T47D (cell line): Measurements from ENCODE around the gene PDPK1.
"Not testable (repeated sequence)": the region's sequence is repeated elsewhere in the genome, so short reads cannot be mapped to it uniquely, and the experiment has no call there.

Experiments used
- DNase-seq, 2 experiments: peaks; one replicate each; pipeline versions ENCODE4 v3.0.0 to v3.0.0-alpha.2; 2011 to 2012; ENCODE audit warnings: low read depth in 1 of 2, low spot score in 1 of 2
- JUND ChIP-seq: IDR thresholded peaks from 2 replicates; pipeline ENCODE4 v1.6.1; 2012; ENCODE audit warnings: low read depth
- in situ Hi-C: cut with HindIII; loops from 2 replicates; pipeline ENCODE4 v1.10.0; 2016; ENCODE audit warnings: low sequenced_read_pairs, low pct_unique_long_range_greater_than_20kb

PDPK1 gene

DNA sequence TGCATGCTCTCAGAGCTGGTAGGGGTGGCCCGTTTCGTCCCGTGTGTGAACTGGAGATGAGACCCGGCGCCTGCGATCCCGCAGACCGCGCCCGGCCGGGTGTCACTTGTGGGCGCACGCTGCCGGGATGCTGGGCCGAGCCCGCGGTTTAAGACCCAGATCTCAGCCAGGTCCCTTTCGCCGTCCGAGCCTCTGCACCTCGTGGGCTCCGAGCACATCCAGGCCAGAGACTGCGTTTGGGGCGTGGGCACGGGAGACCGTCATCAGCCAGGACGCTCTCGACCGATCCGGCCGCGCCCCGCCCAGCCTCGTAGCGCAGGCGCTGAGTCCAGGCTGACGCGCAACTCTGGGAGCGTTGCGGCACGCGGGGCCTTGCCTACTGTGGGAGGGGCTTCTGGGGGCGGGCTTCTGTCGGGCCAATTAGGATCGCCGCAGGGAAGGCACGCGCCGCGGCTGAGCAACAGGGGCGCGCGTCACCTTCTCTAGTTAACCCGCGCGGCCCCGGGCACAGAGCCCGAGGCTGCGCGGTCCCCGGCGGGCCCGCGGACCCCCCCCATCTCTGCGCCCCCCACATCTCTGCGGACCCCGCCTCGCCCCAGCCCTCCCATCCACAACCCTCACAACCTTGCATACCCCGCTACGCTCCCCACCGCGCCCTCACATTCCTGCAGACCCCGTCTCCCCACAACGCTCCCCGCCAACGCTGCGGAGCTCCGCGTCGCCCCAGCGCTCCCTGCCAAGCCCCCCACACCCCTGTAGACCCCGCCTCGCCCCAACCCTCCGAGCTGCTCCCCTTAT is 5.9 kb upstream of the PDPK1 start:
- no peak for TF ChIP-seq JUND
- in situ Hi-C loops, result no loop called here
- peak; percentile 98 for DNase-seq

DNA sequence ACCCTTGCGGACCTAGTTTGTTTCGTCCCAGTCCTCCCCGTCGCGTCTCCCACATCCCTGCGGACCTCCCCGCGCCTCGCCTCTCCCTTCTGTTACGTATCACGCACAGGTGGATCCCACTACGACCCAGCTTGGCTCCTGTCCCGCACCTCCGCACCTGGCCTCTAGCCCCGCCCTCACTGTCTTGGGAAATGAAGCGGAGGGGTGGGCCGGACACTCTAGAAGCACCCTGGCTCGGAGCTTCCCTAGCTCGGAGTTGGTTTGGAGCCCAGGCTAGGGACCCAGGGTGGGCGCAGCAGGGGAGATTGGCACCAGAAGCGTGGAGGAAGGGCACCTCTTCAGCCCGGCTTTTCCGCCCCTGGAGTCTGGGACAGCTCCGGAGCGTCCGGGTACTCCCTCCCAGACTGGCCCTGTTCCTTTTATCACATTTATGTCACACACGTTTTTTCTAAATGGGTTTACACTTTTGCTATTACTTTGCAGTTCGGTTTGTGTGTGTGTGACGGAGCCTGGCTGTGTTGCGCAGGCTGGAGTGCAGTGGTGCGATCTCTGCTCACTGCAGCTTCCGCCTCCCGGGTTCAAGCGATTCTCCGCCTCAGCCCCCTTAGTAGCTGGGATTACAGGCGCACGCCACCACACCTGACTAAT is 5.2 kb upstream of the PDPK1 start:
- no peak for TF ChIP-seq JUND
- in situ Hi-C loops, result no loop called here
- peak; percentile 82 to 92 for DNase-seq

- DNase-seq, in situ Hi-C loops: not testable (repeated sequence)
Observed at GRCh38 chr16:2533142-2533755, 4.6 kb upstream of the PDPK1 start.

- DNase-seq, result no peak
- no peak for TF ChIP-seq JUND
- in situ Hi-C loops, result no loop called here
Observed at GRCh38 chr16:2533912-2534311, 3.9 kb upstream of the PDPK1 start.

GRCh38 chr16:2534335-2534734 is 3.5 kb upstream of the PDPK1 start:
- DNase-seq, in situ Hi-C loops: not testable (repeated sequence)

DNA sequence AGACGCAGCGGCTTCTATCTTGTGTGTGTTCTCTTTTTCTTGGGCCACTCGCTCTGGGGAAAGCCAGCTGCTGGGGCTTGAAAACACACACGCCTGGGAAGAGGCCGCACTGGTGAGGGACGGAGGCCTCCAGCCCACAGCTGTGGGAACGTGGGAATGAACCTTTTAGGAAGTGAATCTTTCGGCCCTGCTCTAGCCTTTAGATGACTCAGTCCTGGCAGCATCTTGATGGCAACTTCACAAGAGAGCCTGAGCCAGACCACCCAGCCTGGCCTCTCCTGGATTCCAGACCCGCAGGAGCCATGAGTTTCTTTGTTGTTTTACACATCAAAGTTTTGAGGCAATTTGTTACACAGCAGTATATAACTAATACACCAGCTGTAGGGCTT is 2.2 kb upstream of the PDPK1 start:
- in situ Hi-C loops, result no loop called here
- TF ChIP-seq JUND, result no peak
- no peak for DNase-seq

GRCh38 chr16:2539192-2539844 is 1.5 kb downstream of the PDPK1 start:
- in situ Hi-C loops, result not testable (repeated sequence)

GRCh38 chr16:2539845-2540458 is 2.1 kb downstream of the PDPK1 start:
- DNase-seq, result peak in 1 of 2 experiments; percentile 47

More at GRCh38 chr16:2539192-2539844, 1.5 kb downstream of the PDPK1 start:
- not testable (repeated sequence) for DNase-seq

DNA sequence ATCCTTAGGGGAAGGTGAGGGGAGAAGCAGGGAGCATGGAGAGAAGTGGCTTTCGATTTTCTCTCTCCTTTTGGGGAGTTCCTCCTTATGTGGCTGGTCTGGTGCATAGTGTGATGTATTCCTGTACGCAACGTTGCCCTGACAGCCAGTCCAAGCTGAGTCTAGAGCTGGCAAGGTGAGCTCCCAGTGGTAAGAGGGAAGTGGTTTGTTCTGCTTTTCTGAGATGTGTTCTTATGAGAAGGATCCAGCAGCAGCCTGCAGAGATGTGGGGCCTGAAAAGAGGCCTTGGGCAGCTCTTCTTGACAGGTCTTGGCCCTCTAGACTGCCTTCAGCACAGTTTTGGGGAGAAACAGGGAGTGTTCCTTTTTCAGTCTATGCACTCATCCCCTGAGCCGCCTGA is 3.1 kb downstream of the PDPK1 start:
- DNase-seq, in situ Hi-C loops: not testable (repeated sequence)

More at GRCh38 chr16:2539845-2540458, 2.1 kb downstream of the PDPK1 start:
- in situ Hi-C loops, result not testable (repeated sequence)

- DNase-seq, in situ Hi-C loops: not testable (repeated sequence)
Observed at GRCh38 chr16:2541409-2541808, 3.6 kb downstream of the PDPK1 start.

- in situ Hi-C loops, result not testable (repeated sequence)
Observed at GRCh38 chr16:2543771-2544170, 6.0 kb downstream of the PDPK1 start.

DNA sequence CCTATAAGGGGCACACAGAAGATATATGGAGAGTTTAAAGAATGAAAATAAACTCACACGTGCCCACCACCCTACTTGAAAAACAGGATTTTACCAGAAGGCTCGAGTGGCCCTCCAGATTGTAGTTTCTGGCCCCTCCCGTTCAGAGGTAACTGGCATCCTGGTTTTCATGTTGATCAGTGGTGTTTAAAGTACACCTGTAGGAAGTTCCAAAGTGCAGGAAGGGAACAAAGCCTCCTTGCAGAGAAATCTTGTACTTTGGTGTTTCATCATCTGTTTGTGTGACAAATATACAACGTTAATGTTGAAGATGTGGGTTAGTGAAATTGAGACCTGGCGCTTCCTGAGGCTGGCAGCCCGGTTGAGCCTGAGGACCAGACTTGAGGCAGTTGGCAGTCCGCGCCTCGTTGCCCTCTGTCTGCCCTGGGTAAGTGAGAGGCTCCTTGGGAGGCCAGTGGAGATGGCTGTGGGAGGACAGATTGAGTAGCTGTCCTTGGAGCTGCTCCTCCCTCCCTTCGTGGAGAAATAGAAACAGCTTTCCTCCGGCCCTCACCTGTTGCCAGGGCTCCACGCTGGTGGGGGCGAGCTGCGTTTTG is 12.6 kb downstream of the PDPK1 start:
- in situ Hi-C loops, DNase-seq: not testable (repeated sequence)

More at GRCh38 chr16:2543771-2544170, 6.0 kb downstream of the PDPK1 start:
- DNase-seq, result not testable (repeated sequence)

- in situ Hi-C loops, result not testable (repeated sequence)
- DNase-seq, result peak in 1 of 2 experiments; percentile 83
Observed at GRCh38 chr16:2551420-2551889, 13.6 kb downstream of the PDPK1 start.

DNA sequence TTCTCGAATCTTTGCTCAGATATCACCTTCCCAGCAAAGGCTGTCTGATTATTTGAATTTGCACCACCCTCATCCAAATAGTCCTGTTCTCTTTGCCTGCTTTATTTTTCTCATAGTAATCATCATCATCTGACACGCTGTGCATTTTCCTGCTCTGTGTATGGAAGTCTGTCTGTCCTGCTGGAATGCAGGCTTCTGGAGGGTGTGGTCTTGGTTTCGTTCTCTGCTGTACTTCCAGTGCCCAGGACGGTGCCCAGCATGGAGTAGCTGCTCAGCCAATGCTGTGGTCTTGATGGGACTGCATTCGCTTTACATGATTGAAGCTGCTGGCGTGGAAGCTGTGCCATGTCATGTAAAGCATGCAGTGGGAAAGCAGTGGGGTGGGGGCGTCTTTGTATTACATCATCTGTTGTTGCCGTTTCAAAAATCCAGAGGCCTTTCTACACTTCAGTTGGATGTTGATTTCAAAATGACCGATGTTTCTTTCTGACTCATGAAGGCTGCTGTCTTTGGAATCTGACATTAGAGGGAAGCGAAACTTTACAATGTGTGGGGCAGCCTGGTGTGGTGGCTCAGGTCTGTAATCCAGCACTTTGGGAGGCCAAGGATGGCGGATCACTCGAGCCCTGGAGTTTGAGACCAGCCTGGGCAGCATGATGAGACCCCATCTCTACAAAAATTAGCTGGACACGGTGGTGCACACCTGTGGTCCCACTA is 17.0 kb downstream of the PDPK1 start:
- DNase-seq, in situ Hi-C loops: not testable (repeated sequence)

DNA sequence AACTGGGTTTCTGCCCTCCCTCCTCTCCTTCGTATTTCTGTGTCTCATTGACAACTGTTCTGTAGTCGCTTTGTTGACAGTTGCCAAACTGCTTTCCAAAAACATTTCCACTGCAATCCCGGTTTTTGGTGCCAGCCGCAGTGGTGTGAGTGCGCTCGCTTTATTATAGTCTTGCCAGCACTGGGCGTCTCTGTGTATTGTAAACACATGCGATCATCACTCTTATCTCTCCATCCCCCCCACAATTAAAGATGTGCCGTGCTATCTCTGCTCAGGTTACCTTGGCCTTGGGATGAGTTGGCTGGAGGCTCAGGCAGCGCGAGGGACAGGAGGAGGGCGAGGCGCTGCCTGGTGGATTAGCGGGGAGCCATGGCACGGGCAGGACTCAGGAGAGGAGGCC is 19.3 kb downstream of the PDPK1 start:
- DNase-seq, in situ Hi-C loops: not testable (repeated sequence)

- in situ Hi-C loops, result not testable (repeated sequence)
Observed at GRCh38 chr16:2560131-2560797, 22.4 kb downstream of the PDPK1 start.

More at GRCh38 chr16:2560131-2560797, 22.4 kb downstream of the PDPK1 start:
- not testable (repeated sequence) for DNase-seq
